Stimulated activated CD4-positive, alpha-beta T cell treated with anti-CD3 and anti-CD28 coated beads, Interleukin-1b, Interleukin-23, amount 100 ng/mL, for 4 hours (primary cell): ENCODE data around the gene FNDC11.

Source experiments
- DNase-seq, 2 donors: peaks; one replicate each; pipeline ENCODE4 v3.0.0-alpha.2; 2020; ENCODE audit warnings: low read depth in 2 of 2

Gene FNDC11

DNA sequence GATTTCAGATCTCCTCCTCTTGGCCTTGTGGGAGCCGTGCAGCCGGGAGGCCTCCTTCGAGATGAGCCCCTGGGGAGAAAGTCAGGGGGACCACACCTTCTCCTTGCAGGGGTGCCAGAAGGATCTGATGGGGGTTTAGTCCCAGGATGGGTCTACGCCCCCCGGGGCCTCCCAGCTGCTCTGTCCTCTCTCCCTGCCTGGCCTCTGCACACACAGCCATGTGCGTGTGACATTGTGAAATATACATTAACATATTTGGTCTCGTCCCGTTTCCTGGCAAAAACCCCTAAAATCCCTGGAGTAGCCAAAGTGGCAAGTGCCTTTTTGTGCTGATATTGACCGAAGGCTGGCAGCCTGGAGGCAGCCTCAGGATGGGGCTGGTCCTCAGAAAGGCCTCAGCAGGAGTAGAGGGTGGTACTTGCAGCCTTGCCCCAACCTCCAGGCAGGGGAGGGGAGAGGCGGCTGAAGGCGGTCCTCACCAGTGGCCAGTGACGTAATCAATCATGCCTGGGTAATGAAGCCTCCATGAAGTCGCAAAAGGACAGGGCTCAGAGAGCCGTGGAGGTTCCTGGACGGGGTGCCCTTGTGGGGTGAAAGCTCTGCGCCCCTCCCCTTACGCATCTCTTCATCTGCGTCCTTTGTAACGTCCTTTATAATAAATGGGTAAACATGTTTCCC is 25.2 kb downstream of the FNDC11 start:
- DNase-seq: no peak

DNA sequence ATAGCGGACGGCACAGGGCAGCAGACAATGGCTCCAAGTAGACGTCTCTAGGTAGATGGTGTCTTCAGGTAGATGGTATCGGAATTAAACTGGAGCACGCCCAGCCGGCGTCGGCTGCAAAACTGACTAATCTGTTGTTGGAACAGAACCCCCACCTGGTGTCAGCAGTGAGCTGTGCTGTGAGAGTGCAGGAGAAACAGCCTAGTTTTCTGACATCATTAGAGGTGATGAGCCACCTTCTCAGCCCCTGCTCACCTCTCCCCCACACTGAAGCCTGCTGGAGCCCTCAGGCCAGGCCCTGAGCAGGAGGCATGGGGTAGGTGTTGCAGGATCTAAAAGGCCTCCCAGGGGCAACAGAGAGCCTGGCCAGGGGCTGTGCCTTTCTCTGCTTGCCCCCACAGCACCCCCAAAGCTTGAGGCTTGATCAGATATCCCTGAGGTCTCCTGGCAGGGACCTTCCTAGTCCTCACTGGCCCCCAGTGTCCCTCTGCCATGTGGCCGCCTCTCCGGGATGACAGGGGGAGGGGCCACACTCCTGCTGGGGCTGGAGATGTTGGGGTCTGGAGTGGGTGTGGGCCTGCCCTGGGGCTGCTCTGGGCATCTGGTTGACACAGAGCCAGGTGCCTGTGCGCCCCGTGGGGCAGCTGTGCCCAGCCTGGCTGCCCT is 27.0 kb downstream of the FNDC11 start:
- peak; percentile 54 to 69 for DNase-seq

DNA sequence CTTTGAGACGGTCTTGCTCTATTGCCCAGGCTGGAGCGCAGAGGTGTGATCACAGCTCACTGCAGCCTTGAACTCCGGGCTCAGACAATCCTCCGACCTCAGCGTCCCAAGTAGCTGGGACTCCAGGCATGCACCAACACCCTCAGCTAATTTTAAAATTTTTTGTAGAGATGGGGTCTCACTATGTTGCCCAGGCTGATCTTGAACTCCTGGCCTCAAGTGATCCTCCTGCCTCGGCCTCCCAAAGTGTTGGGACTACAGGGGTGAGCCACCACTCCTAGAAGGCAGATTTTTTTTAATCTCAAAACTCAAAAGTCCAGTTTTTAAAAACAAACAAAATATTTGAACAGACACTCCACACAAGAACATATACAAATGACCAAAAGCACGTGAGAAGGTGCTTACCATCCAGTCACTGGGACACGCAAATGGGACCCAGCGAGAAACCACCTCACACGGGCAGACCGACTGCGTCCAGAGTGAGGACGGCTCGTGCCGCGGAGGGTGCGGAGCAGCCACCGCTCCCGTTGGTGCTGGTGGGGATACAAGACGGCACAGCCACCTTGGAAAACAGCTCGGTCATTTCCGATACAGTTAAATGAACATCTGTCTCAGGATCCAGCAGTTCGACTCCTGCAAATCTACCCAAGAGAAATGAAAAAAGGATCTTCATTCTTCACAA is 28.6 kb downstream of the FNDC11 start:
- DNase-seq: no peak

DNA sequence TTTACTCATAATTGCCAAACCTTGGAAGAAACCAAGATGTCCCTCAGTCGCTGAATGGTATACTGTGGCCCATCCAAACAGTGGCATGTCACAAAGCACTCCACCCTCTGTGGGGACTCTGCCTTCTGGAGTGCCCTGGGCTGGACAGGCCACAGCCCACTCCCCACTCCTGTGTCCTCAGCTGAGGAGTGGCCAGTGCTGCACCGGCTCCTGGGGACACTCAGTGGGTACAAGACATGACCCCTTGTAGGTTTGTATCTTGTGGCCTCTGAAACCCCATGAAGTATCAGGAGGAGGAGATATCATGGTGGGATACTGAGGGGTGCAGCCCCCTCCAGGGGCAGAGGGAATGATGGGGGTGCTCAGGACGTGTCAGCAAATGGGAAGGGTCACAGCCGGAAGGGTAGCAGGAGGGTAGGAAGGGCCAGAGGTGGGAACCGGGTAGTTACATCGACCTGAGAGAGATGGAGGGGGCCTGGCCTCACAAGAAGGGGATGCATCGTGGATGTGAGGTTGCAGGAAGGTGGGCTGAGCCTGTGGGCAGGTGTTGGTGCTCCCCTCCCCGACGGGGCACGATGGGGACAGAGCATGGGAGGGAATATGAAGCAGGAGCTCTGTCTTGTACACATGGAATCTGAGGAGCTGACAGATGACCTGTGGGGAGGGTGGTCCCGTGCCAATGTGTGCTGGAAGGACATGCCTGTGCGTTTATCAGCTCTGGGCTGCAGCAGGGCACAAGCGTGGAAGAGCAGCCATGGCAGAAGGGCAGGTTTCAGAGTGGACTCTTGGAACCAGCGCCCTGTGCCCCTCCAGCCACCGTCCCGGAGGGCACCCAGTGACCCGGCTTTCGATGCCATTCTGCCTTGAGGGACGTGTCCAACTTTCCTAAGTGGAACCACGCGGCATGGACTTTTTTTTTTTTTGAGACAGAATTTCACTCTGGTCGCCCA is 31.9 kb downstream of the FNDC11 start:
- no peak for DNase-seq

DNA sequence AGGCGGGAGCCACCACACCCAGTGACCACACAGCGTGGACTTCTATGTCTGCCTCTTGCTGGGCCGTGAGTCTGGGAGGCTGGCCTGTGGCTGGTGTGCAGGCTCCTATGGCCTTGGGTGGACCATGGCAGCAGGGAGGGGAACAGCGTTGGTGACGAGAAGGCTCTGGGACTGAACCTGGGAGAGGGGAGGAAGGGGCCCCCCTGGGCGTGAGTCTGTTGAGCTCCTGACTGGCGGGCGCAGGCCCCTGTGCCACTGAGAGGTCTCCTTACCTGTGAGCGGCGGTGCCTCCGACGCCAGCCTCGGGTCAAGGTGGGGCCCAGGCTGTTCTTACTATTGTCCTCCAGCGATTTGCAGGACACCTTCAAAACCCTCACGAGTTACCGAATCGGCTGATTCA is 32.8 kb downstream of the FNDC11 start:
- DNase-seq: no peak

DNA sequence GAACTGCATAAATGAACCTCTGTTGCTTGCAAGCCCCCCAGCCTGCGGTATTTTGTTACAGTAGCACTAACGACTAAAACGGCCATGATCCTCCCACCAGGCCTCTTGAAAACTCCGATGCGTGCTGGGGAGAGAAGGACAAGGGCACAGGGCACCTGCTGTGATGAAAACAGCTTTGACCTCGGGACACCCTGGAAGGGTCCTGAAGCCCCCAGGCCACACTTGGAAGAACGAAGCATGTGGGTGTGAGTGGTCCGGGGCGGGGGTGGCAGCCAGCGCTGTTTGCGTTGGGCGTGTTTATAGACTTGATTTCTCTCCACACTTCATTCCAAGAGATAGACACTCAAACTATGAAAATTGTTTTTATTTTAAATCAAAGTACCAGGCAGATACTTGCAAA is 33.3 kb downstream of the FNDC11 start:
- DNase-seq: no peak

DNA sequence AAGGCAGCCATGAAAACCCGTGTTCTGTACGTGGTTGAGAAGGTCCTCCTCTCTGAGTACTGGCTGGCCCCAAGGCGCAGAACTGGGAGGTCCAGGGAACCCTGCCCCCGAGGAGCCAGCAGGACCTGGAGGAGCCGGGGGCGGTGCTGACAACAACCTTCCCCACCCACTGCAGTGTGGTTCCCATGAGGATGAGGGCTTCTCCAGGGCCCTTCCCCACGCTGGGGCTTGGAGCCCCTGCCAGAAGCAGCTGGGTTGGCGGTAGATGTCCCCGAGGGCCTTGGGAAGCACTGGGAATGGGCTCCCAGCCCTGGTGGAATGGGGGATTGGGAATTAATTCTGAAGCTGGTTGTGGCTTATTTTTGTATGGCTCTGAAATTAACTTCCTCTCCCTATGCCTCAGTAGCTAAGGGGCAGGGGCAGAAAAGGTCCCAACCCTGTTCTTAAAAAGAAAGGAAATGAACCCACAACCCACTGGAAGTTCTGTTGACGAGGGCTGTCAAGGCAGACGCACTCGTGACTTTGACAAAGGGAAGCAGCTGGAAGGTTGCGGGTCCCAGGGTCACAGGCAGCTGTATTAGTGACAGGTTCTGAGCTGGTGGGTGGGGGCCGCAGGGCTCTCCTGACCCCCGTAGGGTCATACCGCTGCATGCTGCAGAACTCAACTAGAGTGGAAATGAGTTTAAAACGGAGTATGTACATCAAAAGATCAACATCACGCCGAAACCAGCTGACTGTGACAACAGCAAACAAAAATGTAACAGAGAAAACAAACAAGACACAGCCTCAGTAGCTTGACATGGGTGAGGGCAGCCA is 34.0 kb downstream of the FNDC11 start:
- DNase-seq: no peak

DNA sequence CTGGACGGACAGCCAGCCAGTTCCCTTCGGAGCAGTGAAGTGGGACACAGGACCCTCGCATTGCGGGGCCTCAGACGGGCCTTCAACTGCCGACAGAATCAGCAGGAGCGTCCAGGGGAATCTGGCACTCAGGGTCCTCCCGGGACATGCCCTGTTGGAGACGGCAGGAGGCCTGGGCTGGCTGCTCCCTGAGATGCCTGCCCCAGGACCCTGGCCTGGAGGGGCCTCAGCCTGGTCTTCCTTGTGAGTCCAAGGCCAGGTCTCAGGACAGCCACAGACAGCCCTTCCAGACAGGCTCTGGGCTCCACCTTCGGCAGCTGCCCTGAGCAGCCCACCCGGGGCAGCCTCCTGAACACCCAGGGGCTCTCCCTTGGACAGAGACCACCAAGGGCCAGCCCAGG is 34.7 kb downstream of the FNDC11 start:
- DNase-seq: no peak

DNA sequence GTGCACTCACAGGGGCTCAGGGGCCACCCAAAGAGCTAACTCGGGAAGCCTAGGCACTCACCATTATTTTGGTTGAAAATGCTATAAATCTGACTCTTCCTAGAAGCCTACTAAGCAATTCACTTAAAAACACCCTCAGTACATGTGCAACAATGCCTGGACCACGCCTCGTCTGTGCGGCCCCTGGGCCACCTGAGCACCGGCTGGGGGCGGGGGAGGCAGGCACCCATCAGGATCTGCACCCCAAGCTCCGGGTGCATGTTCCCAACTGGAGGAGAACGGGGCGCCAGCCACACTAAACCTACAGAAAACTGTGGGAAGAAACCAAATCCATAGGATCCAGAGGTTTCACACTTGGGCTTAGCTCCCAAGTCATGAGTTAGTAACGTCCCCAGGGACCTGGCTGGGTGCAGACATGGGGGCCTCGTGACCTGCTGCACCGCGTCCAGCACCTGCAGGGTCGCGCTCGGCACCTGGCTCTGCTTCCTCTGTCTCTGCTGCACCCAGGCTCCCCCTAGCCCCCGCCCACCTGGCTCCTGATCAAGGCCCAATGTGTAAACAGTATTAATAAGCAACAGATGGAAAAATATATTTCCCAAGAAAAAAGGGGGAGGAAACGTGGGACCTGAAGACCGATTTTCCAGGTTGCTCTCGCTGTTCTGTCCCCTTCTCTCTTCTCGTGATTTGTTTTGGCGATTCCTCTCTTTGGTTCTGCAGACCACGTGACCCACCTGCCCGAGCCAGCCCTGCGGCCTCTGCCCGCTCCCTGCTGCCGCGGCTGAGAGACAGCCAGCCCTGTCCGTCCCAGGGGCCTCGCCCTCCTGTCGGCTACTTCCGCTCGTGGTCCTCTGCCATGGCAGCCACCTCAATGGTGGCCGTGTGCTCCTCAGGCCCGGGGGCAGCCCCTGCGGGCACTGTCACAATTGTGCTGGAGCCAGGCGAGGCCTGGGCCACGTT is 35.6 kb downstream of the FNDC11 start:
- DNase-seq: no peak

DNA sequence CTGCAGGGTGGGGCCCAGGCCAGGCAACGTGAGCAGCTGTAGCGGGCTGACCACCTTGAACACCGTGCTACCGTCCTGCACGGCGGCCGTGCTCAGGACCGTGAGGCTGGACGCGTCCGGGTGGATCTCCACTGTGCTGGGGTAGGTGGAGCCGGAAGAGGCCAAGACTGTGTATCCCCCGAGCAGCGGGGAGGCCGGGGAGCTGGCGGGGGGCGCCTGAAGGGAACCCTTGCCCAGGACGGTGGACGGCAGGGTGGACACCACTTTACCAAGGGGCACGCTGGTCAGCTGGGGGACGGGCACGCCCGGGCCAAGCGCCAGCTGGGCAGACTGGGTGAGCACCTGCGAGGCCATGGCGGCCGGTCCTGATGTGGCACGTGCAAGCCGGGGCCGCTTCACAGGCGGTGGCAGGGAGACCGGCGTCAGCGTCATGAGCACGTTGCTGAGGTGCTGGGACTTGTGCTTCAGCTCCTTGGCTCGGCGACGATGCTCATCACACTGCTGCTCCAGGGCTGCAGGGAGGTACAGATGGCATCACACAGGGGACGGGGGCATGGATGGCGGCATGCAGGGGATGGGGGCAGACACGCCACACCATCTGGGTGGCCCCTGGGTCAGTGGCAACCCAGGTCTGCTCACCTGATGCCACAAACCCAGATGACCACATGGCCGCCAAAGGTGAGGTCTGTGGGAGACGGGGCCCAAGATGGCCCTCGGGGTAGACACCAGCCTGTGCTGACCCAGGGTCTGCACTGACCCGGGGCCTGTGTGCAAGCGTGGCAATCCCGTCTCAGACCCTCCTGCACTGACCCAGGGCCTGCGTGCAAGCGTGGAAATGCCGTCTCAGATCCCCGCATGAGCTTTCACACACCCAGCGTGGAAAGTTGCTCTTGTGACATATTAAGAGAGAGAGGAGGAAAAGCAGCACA is 36.5 kb downstream of the FNDC11 start:
- no peak for DNase-seq

DNA sequence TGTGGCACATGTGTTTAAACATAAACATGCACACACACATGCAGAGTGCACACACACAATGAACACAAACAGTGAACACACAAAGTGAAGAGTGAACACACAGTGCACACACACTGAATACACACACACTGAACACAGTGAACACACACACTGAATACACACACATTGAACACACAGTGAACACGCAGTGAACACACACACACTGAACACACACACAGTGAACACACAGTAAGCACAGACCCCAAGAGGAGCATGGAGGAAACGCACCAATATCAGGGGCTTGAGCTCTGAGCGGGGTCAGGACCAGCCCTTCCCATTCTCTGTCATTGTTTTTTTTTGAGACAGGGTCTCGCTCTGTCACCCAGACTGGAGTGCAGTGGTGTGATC is 37.2 kb downstream of the FNDC11 start:
- no peak for DNase-seq

DNA sequence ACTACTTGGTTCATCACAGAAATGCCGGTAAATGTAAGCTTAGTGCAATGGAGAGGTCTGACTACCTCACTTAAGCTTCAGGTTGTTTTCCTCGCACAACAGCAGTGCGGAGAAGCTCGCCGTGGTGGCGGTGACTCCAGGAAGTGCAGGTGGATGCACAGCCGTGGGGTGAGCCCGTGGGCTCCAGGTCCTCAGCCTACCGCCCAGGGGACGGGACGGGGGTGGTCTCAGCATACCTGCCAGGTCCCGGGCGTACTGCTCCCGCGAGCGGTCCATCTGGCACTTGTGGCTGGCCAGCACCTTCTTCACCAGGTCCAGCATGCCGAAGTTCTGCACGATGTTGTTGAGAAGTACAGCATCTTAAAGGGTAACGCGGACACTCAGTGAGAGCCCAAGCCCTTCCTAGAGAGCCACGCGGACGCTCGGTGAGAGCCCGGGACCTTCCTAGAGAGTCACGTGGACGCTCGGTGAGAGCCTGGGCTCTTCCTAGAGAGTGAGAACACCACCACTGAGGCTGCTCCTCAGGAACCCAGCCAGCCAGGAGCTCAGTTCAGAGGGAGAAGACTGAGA is 37.9 kb downstream of the FNDC11 start:
- no peak for DNase-seq

DNA sequence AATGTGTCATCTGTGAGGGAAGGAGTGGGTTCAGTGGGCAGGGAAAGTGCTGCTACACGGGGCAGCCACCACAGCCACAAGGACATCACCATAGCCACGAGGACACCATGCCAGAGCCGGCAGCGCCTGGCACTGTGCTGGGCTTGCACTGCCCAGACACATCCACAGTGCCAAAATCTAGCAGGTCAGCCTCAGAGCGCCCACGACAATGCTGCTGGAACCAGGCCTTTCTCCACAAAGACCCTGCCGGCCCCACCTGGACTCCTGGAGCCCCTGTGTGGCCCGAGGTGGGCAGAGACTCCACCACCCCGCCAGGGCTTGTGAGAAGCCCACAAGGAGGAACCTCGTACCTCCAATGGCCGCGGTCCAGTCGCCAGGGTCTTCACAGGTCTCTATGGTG is 38.7 kb downstream of the FNDC11 start:
- DNase-seq: no peak

DNA sequence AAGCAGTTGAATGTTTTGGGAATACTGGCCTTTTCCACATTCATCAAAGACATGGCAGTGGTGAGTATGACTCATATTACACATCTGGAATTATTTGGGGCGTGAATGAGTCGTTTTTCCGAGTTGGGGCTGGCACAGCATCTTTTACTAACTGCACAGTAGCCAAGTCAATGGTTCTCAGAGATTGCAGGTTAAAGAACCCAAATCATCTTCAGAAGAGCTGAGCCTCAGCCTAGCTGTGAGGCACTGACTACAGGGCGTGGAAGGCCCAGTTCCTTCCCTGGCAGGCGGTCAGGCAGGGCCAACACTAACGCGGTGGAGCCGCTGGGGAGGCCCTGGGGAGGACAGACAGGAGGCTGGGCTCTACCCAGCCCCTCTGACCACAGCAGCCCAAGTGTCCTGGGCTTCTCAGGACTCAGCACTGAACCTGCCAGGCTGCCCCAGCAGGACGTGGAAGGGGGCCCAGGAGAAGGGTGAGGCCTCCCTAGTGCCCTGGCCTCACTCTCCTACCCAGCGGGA is 40.1 kb downstream of the FNDC11 start:
- no peak for DNase-seq

DNA sequence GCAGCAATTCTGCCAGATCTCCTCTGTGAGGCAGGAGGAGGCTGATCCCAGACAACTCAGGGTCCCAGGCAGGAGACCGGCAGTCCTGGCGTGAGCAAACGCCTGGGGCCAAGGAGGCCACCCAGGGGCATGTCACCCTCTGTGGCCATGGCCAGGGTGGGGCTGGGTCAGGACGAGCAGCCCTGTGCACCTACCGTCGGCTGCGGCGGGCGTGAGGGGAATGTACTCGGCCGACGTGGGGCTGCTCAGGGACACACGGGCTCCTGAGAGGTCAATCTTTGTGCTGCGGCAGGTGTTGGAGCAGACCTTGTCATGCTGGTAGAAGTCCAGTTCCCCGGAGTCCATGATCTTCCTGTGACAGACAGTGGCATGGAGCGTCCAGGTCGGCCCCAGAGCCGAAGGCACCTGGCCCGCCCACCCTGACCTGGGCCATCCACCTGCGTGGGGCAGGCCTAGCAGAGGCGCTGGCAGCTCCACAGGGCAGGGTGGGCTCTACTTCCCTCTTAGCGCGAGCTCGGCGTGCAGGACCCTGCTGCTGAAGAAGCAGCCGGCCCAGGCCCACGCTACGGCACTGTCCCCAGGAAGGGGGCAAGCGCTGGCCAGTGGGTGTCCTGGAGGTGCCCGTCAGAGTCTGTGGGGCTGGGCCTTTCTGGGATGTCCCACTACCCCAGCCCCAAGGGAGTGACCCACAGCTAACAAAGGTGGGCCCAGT is 41.6 kb downstream of the FNDC11 start:
- no peak for DNase-seq

DNA sequence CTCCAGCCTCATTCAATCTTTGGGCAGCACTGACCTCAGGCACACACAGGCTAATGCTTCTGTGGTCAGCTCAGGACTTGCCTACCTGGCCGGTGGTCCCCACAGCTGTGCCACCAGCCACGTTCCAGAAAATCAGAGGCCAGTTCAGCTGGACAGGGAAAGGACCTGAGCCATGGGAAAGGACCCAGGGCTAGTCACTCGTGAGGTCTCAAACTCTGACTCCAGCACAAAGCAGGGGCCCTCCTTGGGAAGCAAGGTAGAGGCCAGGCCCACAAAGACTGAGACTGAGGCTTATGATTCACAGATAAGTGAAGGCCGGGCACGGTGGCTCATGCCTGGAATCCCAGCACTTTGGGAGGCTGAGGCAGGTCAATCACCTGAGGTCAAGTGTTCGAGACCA is 42.5 kb downstream of the FNDC11 start:
- DNase-seq: no peak

DNA sequence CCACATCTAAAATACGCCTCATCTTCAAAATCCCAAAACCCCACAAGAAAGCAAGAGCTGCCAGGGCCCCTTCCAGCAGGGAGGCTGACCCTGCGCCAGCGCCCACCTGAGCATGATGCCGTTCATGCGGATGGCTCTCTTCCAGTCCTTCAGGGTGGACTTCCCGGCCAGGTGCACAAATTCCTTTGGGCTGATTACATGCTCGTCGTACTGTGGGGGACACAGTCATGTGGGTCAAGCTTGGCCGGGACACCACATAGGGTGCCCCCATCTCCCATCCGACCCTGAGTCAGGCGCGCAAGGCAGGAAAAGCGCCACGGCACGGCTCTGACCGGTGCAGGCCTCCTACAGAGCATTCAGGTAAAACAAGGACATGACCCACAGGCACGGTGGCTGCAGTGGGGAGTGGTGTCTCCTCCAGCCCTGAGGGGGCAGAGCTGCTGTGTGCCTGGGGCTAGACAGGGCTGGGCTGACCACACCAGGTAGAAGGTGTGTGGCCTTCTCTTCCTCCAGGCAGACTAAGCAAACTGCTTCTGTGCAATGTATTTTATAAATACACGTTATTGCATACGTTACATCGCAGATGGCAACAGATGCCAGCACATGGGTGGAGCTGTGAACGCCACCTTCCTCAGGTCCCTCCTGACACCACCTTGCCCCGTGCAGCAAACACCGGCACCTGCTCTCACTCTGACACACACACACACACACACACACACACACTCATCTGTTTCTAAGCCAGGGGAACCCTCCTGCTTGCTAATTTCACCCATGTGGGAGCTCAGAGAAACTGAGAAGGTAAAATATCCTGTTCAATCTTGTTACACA is 43.9 kb downstream of the FNDC11 start:
- no peak for DNase-seq
